ENCODE data around the gene NSG1.
"Not testable (repeated sequence)": the region's sequence is repeated elsewhere in the genome, so short reads cannot be mapped to it uniquely, and the experiment has no call there.

Gene NSG1

GRCh38 chr4:4417886-4418285 is 31.0 kb downstream of the NSG1 start:
- DNase-seq, result no peak

GRCh38 chr4:4418676-4419390 is 31.9 kb downstream of the NSG1 start:
- no peak for DNase-seq

GRCh38 chr4:4419896-4420295 is 33.0 kb downstream of the NSG1 start:
- no peak for DNase-seq

- DNase-seq, result no peak
Observed at GRCh38 chr4:4420421-4420820, 33.5 kb downstream of the NSG1 start.

- no peak for DNase-seq
Observed at GRCh38 chr4:4421356-4421755, 34.5 kb downstream of the NSG1 start.

DNA sequence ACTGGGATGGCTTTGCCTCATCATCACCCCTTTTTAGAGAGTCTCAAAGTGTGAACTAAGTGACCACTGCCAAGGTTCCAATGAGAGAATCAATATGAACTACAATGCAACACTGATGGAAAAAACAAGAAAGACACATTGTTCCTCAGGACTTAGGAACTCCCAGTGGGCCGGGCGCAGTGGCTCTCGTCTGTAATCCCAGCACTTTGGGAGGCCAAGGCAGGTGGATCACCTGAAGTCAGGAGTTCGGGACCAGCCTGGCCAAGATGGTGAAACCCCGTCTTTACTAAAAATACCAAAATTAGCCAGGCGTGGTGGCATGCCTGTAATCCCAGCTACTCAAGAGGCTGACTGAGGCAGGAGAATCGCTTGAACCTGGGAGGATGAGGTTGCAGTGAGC is 35.2 kb downstream of the NSG1 start:
- DNase-seq, result not testable (repeated sequence)

- DNase-seq, result no peak
Observed at GRCh38 chr4:4422856-4423499, 36.1 kb downstream of the NSG1 start.

DNA sequence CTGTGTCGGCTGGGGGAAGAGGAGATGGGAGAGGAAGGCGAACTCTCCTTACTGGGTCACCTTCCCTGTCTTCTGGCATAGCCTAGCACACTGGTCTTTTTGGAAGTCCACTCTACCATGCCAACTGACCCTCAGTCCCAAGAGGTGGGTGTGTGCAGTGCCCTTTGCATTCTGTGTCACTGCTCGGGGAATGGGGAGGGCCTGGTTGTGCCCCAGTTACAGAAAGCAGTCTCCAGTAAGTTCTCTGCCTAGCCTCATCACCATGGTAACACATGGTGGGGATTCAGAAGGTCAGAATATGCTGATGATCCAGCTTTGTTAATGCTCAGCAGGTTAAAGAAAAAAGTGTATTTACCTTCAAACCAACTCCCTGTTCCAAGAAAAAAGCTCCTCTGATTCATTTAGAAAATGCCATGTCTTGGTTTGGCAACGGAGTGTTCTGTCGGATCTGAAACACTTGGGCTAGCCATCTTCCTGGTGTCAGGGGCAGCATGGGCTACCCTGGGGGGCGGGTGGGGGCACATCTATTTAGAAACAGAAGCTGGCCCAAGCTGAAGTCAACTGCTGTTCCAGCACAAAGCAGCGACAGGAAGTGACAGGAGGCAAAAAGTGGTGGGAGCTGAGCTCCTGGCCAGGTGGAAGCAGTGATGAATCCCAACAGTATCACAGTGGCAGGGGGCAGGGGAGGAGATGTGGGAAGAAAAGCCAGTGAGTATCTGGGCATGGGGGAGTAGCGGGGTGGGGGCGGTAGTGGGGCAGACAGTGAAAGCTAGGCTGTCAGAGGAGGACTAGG is 37.0 kb downstream of the NSG1 start:
- DNase-seq, result no peak

- no peak for DNase-seq
Observed at GRCh38 chr4:4424499-4425115, 37.7 kb downstream of the NSG1 start.

GRCh38 chr4:4425119-4425690 is 38.3 kb downstream of the NSG1 start:
- no peak for DNase-seq

DNA sequence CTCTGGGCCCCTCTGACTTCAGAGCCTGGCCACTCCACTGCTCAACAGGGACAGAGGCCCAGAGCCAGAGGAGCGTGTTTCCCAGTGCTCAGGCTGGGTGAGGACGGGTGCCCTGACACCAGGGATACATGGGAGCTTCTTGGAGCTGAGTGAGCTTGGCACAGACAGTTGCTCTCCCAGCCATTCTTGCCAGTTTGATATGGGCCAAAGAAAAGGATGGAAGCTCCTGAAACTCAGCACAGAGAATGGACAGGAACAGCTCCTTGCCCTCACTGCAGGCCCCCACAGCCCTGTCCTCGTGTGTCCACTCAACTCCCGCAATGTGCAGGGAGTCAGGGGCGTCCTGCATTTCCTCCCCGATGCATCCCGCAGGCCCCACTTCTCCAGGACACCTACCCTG is 38.8 kb downstream of the NSG1 start:
- no peak for DNase-seq

DNA sequence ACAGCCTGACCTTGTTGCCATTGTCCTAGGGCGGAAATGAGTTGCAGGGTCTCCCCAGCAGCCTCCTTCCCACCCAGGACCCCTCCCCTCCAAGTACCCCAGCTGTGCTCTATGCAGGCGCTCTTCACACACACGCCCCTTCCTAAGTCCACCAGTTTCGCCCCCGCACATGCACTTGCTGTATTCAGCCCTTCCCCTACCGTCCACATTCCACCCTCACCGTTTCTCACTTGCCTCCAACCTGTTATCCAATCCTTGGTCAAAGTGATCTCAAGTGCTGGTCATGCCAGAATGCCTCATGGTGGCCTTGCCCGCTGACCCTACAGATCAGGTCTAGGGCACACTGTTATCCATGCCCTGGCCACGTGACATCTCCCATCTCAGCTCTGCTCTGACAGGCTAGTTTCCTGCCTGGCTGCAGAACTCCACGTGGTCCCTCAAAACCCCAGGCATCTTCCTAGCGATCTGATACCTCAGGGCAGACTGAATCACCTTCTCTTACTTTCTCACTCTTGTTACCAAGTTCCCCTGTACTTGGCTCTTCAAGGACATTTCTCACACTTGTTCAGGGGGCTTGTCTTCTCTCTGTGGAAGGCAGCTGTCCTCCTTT is 39.7 kb downstream of the NSG1 start:
- no peak for DNase-seq

DNA sequence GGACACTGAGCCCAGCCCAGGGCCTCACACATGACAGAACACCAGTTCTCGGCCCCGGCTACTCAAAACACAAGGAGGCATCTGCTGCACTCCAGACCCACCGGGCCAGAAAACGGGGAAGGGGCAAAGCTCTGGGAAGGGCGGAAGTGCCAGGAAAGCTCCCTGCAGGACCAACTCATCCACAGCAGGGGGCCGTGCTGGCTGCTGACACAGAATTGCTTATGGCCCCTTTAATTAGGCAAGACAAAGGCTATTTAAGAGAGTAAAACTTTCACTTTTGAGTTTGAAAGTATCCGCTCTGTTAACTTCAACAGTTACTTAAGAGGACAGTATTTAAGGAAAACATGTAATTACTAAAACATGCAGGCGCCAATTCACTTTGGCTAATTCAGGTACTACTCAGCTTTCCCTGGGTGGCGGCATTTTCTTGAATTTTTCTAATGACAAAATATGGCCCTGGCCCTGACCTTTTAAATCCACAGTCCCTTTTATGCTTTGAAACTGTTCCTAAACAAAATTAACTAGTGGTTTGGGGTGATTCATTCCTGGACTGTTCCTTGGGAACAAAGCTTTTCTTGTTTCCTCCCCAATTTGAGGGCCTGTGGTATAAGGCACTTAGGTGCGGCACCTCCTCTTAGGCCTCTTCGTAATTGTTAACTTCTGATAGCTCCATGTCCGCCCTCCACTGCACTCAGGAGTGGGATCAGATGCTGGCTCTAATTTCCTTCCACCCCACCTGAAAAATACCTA is 40.4 kb downstream of the NSG1 start:
- no peak for DNase-seq

GRCh38 chr4:4427886-4428285 is 41.0 kb downstream of the NSG1 start:
- DNase-seq, result no peak

DNA sequence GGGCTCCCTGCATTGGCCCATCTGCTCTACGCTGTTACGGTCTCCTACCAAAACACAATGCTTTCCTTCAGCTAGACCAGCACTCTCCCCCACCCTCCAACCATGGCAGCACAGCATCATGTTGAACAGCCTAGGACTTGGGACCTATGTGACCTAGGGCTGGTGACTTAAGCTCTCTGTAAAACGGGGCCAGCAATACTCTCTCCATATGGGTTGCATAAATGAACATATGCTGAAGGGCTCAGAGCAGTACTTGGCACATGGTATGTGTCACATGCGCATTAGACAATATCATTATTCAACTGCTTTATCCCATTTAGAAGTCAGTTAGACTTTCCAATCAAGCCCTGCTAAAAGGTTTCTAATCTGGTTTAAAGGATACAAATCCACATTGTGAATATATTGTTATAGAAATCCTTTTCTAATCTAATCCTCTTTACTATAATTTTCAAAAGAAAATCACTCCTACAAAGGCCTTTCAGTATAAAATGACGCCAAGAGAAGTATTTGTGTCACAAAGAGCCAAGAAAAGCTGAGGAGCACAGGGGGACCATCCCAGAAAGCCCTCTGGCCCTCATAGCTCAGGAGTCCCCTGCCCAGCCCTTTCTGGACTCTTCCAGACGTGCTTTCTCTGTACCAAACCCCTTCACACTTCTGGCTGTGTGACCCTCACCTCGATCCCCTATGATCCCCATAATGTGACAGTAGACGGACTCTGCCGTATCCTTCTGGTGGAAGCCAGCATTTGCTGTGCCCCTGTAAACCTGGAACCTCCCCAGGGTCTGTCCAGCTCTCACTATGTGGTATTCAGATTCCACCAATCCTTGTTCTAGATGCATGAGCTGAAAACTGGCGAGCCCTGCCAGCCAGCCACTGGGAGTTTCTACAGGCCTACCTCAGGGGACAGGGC is 42.3 kb downstream of the NSG1 start:
- DNase-seq, result no peak

- no peak for DNase-seq
Observed at GRCh38 chr4:4430492-4431195, 43.7 kb downstream of the NSG1 start.

DNA sequence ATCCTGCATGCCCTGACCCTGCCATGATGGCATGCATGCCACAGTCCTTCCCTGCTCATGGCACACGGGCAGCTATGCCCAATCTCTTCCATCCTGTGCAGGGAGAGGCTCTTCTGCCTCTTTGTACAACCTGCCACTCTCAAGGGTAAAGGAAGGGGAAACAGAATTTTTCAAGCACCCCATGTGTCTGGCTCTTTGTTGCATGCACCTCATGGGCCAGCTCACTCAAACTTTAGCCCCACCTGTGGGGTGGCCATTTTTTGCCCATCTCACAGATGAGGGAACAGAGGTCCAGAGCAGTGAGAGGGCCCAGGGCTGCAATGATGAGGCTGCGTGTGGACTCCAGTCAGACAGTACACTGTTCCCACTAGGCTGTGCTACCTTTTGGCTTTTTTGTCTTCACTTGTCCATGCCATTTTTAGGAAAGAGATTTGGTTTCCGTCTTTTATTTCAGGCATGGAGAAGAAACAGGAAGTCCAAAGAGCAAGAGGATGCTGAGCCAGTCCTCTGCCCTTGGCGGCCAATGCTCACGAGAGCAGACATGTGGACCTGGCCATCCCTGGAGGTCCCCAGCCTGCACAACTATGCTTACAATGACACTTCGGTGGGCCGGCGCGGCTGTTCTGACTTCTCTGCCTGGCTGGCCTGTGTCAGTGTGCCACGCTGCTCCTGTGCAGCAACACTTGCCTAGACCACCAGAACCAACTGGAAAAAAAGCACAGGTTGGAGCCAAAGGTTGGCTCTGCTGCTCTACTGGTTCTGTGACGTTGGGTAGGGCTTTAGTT is 45.6 kb downstream of the NSG1 start:
- DNase-seq, result no peak

- no peak for DNase-seq
Observed at GRCh38 chr4:4433941-4434340, 47.0 kb downstream of the NSG1 start.

DNA sequence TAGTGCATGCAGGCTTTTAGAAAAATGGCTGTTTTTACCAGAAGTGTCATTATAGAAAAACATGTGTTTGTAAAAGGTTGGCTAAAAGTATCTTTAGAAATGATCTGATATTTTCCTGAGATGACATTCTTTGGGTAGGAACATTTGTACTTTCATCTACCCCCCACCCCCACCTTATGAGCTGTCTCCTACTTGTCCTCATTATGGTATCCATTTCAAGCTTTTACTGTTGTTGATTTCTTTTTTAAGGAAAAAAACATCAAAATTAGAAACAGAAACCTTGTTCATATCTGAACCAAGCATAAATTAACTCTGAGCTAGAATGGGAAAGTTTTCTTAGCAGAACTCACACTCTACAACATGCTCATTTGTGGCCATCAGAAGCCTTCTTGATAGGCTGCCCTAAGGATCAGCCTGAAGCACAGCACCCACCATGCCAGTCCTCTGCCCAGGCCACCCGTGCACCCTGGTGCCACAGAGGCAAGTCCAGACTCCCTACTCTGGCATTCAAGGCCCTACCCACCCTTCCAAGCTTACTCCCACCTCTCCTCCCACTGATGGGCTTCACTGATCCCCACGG is 49.4 kb downstream of the NSG1 start:
- no peak for DNase-seq

Measured in left hindlimb (tissue), 1 donor.